Measurements from ENCODE around the gene TNFAIP8. TPM values are rescaled to one million over a fixed set of nuclear protein-coding genes. Genes with fewer than 3 reads are reported as not detected.

The TNFAIP8 gene
- total and polyA plus RNA-seq, 2 experiments from 2014 or later: 10.6 to 29.2 TPM

DNA sequence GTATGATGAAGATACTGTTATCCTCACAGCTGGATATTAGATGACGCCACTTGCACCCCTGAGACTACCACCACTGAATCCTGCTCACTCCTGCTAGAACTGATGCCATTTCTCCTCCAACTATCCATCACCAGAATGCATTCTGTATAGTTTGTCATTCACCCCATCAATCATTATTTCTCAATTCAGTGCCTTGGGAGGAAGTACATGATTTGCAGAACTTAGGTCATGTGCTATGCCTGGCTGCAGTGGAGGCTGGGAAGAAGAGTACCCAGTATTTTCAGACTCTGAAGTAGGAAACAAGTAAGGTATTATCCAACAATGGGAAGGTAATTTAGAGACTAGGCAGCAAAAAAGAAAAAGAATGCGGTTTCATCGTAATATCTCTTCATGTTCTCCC is 70.2 kb downstream of the TNFAIP8 start:
- Histone ChIP-seq H3K4me2 (no peak overlapping the region), H3F3A (replicated peaks; ENCODE audit: low read depth) (no peaks in the 10 kb centered on the region), H3K4me1 (ENCODE audit: insufficient read depth) (no peaks in the 10 kb centered on the region), H4K20me1 (replicated peaks; ENCODE audit: insufficient read depth) (no peaks in the 10 kb centered on the region), H2AFZ (no peak overlapping the region), H3K9me2 (ENCODE audit: insufficient read depth) (no peaks in the 10 kb centered on the region), H3K27me3 (ENCODE audit: insufficient read depth) (no peaks in the 10 kb centered on the region), H3K27ac (ENCODE audit: low read depth) (no peak overlapping the region), H3K4me3 (no peak overlapping the region), H3K36me3 (ENCODE audit: insufficient read depth) (no peaks in the 10 kb centered on the region), H3K79me2 (replicated peaks; ENCODE audit: insufficient read depth) (no peaks in the 10 kb centered on the region)
- Mint-ChIP-seq H3K4me3 (no peak overlapping the region), H3K36me3 (ENCODE audit: low read depth) (0 out of 3 replicates have a peak, but pooled peaks cover 3% of the 10 kb centered on the region), H3K27ac (no peak overlapping the region), H3K4me1 (peaks cover 6% of the 10 kb centered on the region), H3K27me3 (ENCODE audit: insufficient read depth, low read depth, poor library complexity) (peaks cover 1% of the 10 kb centered on the region), H3K9me3 (peaks cover 10% of the 10 kb centered on the region)
- no peak for ATAC-seq
- DNase-seq (ENCODE audit: low spot score): no peak
- TF ChIP-seq ZNF114 (CRISPR knock-in tag; IDR thresholded peaks at IDR 0.05) (no peak), ZNF331 (CRISPR knock-in tag; IDR thresholded peaks at IDR 0.05; ENCODE audit: low read depth) (no peak)

GRCh38 chr5:119427060-119427459 is 71.2 kb downstream of the TNFAIP8 start:
- Histone ChIP-seq H3K36me3 (ENCODE audit: insufficient read depth) (no peaks in the 10 kb centered on the region), H3K4me3 (no peak overlapping the region), H3K27me3 (ENCODE audit: insufficient read depth) (no peaks in the 10 kb centered on the region), H4K20me1 (replicated peaks; ENCODE audit: insufficient read depth) (no peaks in the 10 kb centered on the region), H3K4me1 (ENCODE audit: insufficient read depth) (no peaks in the 10 kb centered on the region), H3K27ac (ENCODE audit: low read depth) (no peak overlapping the region), H3F3A (replicated peaks; ENCODE audit: low read depth) (no peaks in the 10 kb centered on the region), H3K9me2 (ENCODE audit: insufficient read depth) (no peaks in the 10 kb centered on the region), H3K79me2 (replicated peaks; ENCODE audit: insufficient read depth) (no peaks in the 10 kb centered on the region), H3K4me2 (no peak overlapping the region), H2AFZ (no peak overlapping the region)
- peaks cover 16% of the 10 kb centered on the region for H3K9me3 Mint-ChIP-seq
- H3K36me3 Mint-ChIP-seq (ENCODE audit: low read depth): peaks cover 10% of the 10 kb centered on the region; the same call in 2 of the 3 replicates
- peaks cover 6% of the 10 kb centered on the region for H3K4me1 Mint-ChIP-seq
- H3K27ac Mint-ChIP-seq: no peak overlapping the region
- DNase-seq (ENCODE audit: low spot score) (no peak), ATAC-seq (no peak)
- TF ChIP-seq ZNF462 (CRISPR knock-in tag; IDR thresholded peaks at IDR 0.05) (no peak), ETS1 (IDR thresholded peaks at IDR 0.05) (no peak), ZNF114 (CRISPR knock-in tag; IDR thresholded peaks at IDR 0.05) (no peak), STAT1 (IDR thresholded peaks at IDR 0.05; ENCODE audit: unreplicated experiment) (no peak), CREB1 (CRISPR knock-in tag; IDR thresholded peaks at IDR 0.05; ENCODE audit: low read depth) (no peak), EZH2 (IDR thresholded peaks at IDR 0.05; ENCODE audit: low read depth, unreplicated experiment) (no peak)
- TF ChIP-seq, protein P1, sequence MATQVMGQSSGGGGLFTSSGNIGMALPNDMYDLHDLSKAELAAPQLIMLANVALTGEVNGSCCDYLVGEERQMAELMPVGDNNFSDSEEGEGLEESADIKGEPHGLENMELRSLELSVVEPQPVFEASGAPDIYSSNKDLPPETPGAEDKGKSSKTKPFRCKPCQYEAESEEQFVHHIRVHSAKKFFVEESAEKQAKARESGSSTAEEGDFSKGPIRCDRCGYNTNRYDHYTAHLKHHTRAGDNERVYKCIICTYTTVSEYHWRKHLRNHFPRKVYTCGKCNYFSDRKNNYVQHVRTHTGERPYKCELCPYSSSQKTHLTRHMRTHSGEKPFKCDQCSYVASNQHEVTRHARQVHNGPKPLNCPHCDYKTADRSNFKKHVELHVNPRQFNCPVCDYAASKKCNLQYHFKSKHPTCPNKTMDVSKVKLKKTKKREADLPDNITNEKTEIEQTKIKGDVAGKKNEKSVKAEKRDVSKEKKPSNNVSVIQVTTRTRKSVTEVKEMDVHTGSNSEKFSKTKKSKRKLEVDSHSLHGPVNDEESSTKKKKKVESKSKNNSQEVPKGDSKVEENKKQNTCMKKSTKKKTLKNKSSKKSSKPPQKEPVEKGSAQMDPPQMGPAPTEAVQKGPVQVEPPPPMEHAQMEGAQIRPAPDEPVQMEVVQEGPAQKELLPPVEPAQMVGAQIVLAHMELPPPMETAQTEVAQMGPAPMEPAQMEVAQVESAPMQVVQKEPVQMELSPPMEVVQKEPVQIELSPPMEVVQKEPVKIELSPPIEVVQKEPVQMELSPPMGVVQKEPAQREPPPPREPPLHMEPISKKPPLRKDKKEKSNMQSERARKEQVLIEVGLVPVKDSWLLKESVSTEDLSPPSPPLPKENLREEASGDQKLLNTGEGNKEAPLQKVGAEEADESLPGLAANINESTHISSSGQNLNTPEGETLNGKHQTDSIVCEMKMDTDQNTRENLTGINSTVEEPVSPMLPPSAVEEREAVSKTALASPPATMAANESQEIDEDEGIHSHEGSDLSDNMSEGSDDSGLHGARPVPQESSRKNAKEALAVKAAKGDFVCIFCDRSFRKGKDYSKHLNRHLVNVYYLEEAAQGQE (IDR thresholded peaks at IDR 0.05; ENCODE audit: unreplicated experiment): no peak
- H3K27me3 Mint-ChIP-seq (ENCODE audit: insufficient read depth, low read depth, poor library complexity): peaks cover 1% of the 10 kb centered on the region
- no peak overlapping the region for H3K4me3 Mint-ChIP-seq

Measured in GM23338 (cell line).